Measurements from ENCODE around the gene SLCO4C1. TPM values are rescaled to one million over a fixed set of nuclear protein-coding genes. Genes with fewer than 3 reads are reported as not detected.
A peak's percentile ranks its signal among the peaks of the same experiment; 100 is the strongest.
"Not testable (repeated sequence)": the region's sequence is repeated elsewhere in the genome, so short reads cannot be mapped to it uniquely, and the experiment has no call there.

The SLCO4C1 gene
- 1.5 TPM for total RNA-seq (ENCODE audit: unreplicated experiment)
- long read RNA-seq: 0 reads

- peak within 1 kb of the TSS; percentile 48 for H3K27ac Mint-ChIP-seq (ENCODE audit: unreplicated experiment)
Observed at GRCh38 chr5:102296178-102296817, at the start of gene SLCO4C1. Gene SLCO4C1 (minus strand): TSS chr5:102296284. CDS start chr5:102296262, 22 bp downstream.

GRCh38 chr5:102341681-102342288 is 45.7 kb upstream of the SLCO4C1 start:
- no peaks in the 10 kb centered on the region for H3K9me3 Mint-ChIP-seq (ENCODE audit: unreplicated experiment)
- no peaks in the 10 kb centered on the region for H3K36me3 Mint-ChIP-seq (ENCODE audit: unreplicated experiment)
- no peak for DNase-seq
- no peak overlapping the region for H3K4me3 Mint-ChIP-seq (ENCODE audit: unreplicated experiment)
- H3K4me1 Mint-ChIP-seq (ENCODE audit: low read depth, unreplicated experiment): no peaks in the 10 kb centered on the region
- H3K27ac Mint-ChIP-seq (ENCODE audit: unreplicated experiment): no peak overlapping the region
- no peak for TF ChIP-seq CTCF (IDR thresholded peaks at IDR 0.05; ENCODE audit: partially characterized antibody, unreplicated experiment)
- no peaks in the 10 kb centered on the region for H3K27me3 Mint-ChIP-seq (ENCODE audit: unreplicated experiment)

More at GRCh38 chr5:102296178-102296817, at the start of gene SLCO4C1:
- peak; percentile 78 for TF ChIP-seq CTCF (IDR thresholded peaks at IDR 0.05; ENCODE audit: partially characterized antibody, unreplicated experiment)
- no peaks in the 10 kb centered on the region for H3K9me3 Mint-ChIP-seq (ENCODE audit: unreplicated experiment)
- peak within 1 kb of the TSS; percentile 94 for H3K4me3 Mint-ChIP-seq (ENCODE audit: unreplicated experiment)
- H3K27me3 Mint-ChIP-seq (ENCODE audit: unreplicated experiment): peaks cover 2% of the 10 kb centered on the region
- peaks cover 6% of the 10 kb centered on the region for H3K4me1 Mint-ChIP-seq (ENCODE audit: low read depth, unreplicated experiment)
- peak; percentile 95 for DNase-seq
- no peaks in the 10 kb centered on the region for H3K36me3 Mint-ChIP-seq (ENCODE audit: unreplicated experiment)

- DNase-seq: no peak
- TF ChIP-seq CTCF (IDR thresholded peaks at IDR 0.05; ENCODE audit: partially characterized antibody, unreplicated experiment): no peak
- H3K36me3 Mint-ChIP-seq (ENCODE audit: unreplicated experiment): no peaks in the 10 kb centered on the region
- no peak overlapping the region for H3K4me3 Mint-ChIP-seq (ENCODE audit: unreplicated experiment)
- no peak overlapping the region for H3K27ac Mint-ChIP-seq (ENCODE audit: unreplicated experiment)
- no peaks in the 10 kb centered on the region for H3K4me1 Mint-ChIP-seq (ENCODE audit: low read depth, unreplicated experiment)
- H3K27me3 Mint-ChIP-seq (ENCODE audit: unreplicated experiment): no peaks in the 10 kb centered on the region
- H3K9me3 Mint-ChIP-seq (ENCODE audit: unreplicated experiment): no peaks in the 10 kb centered on the region
Observed at GRCh38 chr5:102324714-102325113, 28.6 kb upstream of the SLCO4C1 start.

GRCh38 chr5:102318801-102319200 is 22.7 kb upstream of the SLCO4C1 start:
- H3K9me3 Mint-ChIP-seq (ENCODE audit: unreplicated experiment); DNase-seq; H3K4me3 Mint-ChIP-seq (ENCODE audit: unreplicated experiment); H3K4me1 Mint-ChIP-seq (ENCODE audit: low read depth, unreplicated experiment); H3K36me3 Mint-ChIP-seq (ENCODE audit: unreplicated experiment); H3K27ac Mint-ChIP-seq (ENCODE audit: unreplicated experiment); H3K27me3 Mint-ChIP-seq (ENCODE audit: unreplicated experiment): not testable (repeated sequence)

- H3K27ac Mint-ChIP-seq (ENCODE audit: unreplicated experiment): no peak overlapping the region
- H3K9me3 Mint-ChIP-seq (ENCODE audit: unreplicated experiment): no peaks in the 10 kb centered on the region
- no peak for DNase-seq
- H3K4me3 Mint-ChIP-seq (ENCODE audit: unreplicated experiment): no peak overlapping the region
- TF ChIP-seq CTCF (IDR thresholded peaks at IDR 0.05; ENCODE audit: partially characterized antibody, unreplicated experiment): no peak
- no peaks in the 10 kb centered on the region for H3K27me3 Mint-ChIP-seq (ENCODE audit: unreplicated experiment)
- no peaks in the 10 kb centered on the region for H3K36me3 Mint-ChIP-seq (ENCODE audit: unreplicated experiment)
- no peaks in the 10 kb centered on the region for H3K4me1 Mint-ChIP-seq (ENCODE audit: low read depth, unreplicated experiment)
Observed at GRCh38 chr5:102314328-102314727, 18.2 kb upstream of the SLCO4C1 start.

All from glutamatergic neuron (in vitro differentiated cells).